Stimulated activated CD4-positive, alpha-beta T cell treated with anti-CD3 and anti-CD28 coated beads, TNF-alpha, amount 100 ng/mL, for 48 hours (primary cell): ENCODE data around the gene APCDD1L.

ENCODE experiments used
- DNase-seq, 3 donors: peaks; one replicate each; pipeline ENCODE4 v3.0.0-alpha.2; 2020; ENCODE audit warnings: low read depth in 3 of 3

APCDD1L gene

DNA sequence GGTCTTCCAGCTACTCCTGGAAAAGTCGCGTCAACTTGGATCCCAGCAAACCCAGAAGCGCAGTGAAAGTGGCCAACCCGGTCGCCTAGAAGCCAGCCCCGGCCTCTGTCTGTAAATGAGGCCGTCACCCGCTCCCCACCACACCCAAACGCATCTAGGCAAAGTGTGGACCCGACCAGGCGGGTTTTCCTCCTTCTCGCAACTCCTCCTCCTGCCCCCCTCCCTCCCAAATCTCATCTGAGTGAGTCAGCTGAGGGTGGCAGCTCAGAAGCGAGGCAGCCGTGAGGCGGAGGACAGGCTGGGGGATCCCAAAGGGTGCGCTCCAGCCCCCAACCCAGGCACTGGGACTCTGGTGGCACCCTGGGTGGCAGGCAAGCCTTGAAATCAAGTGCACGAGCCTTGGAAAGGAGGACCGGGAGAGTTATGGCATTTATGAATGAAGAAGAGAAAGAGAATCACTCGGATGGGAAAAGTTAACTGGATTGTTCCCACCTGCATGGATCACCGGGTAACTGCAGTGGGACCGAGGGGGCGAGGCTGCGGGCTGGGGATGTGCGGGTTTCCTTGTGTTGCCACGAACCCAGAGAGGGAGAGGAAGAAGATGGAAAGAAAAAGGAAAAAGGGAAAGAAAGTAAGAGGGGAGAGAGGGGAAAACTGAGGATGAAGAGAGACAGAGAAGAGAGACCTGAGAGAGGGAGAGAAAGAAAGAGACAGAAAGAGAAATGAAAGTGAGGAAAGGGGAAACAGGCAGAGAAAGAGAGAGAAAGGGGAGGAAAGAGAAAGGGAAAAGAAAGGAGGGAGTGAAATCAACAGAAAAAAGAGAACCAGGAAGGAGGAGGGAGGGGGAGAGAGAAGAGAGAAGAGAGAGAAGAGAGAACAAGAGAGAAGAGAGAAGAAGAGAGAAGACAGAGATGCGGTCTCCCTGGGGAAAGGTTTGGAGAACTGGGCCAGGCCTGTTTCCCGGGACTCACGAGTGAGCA is at the start of gene APCDD1L:
APCDD1L (minus strand) TSS at position 167 of the 980 bp plus-strand sequence. CDS start 692 bp downstream, outside the sequence.
- no peak for DNase-seq

DNA sequence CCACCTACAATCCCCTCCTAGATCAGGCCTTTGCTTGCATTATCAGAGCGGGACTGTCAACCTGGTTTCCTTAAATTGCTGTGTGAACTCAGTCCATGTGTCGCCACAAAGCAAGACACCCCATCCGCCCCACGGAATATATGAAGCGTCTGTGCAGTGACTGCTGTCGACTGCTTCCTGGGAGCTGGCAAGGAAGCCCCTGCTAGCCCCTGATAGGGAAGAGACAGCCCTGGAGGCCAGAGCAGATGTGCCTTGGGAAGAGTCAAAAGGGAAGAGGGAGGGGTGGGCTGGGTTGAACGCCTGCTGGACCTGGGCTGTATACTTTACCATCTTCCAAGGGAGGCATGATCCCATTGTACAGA is 44.1 kb upstream of the APCDD1L start:
- no peak for DNase-seq

DNA sequence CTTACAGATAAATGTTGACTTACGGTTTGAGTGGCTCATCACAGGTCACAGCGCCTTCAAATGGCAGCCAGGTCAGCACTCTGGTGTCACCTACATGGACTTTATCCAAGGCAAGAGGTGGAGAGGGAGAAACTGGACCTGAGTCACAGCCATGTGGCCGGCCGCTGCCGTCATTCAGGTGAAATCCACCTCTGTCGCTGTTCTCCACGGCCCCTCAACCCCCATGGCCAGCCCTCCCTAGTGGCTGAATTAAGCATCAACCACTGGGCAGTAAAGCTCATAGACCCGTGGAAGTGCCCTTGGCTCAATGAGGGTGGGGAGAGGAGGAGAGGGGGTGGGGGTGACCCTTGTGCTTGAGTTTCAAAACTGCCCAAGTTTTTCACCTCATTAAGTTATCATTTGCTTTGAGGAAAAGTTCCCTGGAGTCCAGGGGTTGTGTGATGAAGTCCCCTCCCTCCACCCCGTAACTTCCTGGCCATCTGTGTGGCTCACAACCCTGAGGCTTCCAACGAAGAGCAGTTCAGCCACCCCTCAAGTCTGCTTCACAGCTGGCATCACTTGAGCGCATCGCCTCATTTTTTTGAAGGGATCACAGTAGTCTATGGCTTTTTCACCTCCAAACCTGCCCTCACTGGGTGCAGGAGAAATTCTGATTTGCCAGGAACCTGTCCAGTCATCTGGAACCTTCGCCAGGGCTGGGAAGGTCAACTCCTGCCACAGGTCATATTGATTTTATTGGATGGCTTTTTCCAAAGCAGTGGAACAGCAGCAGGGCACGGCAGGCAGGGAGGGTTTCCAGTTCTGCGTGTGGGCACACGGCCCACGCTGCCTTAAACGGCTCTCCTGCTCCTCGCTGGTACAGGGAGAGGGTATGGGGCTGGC is 43.5 kb upstream of the APCDD1L start:
- DNase-seq, result no peak

- no peak for DNase-seq
Observed at GRCh38 chr20:58557733-58558342, 42.6 kb upstream of the APCDD1L start.

DNA sequence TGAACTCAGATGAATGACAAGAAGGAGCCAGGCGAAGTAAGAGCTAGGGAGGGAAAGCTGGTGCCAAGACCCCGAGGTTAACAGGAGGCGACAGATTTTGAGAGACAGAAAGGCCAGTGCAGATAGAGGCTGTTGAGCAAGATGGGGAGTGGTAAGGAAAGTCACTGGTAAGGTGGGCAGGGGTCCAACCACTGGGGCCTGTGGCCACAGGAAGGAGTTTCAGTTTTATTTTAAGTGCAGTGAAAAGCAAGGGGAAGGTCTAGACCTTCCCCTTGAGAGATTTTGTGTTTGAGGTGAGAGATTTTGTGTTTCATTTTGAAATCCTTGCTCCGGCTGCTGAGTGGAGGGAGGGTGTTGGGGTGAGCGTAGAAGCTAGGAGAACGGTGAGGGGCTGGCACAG is 41.8 kb upstream of the APCDD1L start:
- DNase-seq, result no peak

GRCh38 chr20:58555078-58555765 is 40.0 kb upstream of the APCDD1L start:
- DNase-seq, result no peak

- no peak for DNase-seq
Observed at GRCh38 chr20:58554541-58554940, 39.3 kb upstream of the APCDD1L start.

GRCh38 chr20:58553841-58554240 is 38.6 kb upstream of the APCDD1L start:
- DNase-seq, result no peak

DNA sequence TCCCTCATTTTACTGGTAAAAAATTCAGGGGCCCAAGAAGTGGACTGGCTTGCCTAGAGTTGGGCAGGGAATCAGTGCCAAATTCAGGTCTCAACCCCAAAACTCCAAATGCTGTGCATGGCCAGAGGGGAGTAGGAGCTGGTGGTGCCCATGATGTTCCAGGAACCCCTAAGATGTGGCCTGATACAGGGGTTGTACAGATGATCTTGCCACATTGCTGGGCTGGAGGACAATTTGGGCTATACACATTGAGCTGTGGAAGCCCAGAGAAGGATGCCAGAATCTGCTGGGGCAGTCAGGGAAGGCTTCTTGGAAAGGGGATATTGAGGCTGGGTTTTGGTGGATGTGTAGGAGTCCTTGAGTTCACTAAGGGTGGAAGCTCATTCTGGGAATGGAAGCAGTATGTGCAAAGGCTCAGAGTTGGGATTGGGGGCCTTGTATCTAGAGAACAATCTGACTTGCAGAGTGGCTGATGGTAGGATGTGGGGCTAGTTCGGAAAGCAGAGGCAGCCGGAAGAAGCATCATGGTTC is 38.0 kb upstream of the APCDD1L start:
- no peak for DNase-seq

- DNase-seq, result no peak
Observed at GRCh38 chr20:58552366-58552934, 37.3 kb upstream of the APCDD1L start.

- no peak for DNase-seq
Observed at GRCh38 chr20:58551631-58552030, 36.4 kb upstream of the APCDD1L start.

- no peak for DNase-seq
Observed at GRCh38 chr20:58550275-58551059, 35.3 kb upstream of the APCDD1L start.

DNA sequence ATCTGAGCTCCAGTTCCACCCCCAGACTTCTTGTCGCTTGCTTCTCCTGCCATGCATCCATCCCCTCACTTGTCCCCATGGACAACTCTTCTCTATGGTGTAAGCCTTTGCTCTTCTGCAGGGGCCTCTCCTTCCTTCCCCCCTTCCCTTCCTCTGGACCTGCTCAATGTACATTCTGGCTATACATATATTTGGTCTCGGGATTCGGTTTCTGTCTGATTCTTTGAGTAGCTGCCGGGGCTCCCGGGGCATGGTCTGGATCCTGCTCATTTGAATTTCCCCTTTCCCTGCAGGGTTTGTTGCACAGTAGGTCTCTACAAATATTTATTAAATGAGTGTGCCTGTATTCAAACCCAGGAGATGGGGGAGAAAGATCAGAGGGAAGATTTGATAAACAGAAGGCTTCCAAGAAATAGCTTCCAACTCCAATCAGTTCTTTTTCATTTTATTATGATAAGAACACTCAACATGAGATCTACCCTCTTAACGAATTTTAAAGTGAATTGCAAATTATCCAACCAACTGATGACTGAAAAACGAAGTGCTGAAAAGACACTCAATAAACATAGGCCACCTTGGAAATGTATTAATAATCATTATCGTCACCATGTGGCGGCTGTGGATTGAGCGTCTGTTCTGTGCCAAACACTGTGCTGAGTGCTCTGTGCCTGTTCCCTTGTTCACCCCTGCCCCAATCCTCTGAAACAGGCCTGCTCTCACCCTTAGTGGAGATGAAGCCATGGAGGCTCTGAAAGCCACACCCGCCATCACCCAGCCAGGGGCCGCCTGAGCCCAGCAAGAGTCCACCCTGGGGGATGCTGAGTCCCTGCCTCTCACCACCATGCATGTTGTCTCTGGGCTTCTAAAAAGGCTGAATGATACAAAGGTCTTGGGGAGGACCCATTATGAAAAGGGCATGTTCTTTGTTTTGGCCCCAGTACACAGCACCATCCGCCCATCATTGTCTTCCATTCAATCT is 34.3 kb upstream of the APCDD1L start:
- DNase-seq, result no peak

- no peak for DNase-seq
Observed at GRCh38 chr20:58547623-58548475, 32.6 kb upstream of the APCDD1L start.

DNA sequence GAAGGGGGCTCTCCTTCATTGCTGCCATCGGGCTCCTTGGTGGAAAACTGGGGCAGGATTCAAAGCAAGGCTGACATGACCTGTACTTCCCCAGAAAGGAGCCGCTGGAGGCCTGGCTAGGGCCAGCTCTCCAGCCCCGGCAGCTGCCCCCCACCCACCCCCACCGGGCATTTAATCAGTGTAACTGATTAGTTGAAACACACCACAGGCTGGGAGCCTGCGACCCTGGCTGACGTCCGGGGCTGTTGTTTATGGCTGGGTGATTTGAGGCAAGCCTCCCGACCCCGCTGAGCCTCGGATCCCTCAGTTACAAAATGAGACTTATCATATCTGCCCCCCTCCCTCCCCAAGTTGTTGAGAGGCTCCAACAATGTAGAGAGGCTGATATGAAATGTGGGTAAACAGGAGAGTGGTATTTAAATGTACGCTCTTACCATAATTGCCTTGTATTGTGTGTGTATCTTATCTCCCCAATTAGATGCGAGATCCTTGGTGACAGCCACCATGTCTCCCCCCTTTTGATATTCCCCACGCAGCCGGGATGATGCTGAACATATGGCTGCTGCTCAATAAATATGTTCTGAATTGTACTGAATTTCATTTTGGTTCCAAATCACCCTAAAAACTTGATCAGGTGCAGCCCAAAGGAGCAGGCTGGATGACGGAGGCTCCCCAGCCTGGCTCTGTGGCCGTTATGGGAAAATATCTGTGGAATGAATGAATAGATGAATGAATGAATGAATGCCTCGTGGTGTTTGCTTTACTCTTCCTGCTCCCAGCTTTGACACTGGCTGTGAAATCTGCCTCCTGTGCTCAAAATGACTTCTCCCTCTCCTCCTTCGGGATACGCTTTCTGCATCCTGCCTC is 31.8 kb upstream of the APCDD1L start:
- DNase-seq, result no peak

DNA sequence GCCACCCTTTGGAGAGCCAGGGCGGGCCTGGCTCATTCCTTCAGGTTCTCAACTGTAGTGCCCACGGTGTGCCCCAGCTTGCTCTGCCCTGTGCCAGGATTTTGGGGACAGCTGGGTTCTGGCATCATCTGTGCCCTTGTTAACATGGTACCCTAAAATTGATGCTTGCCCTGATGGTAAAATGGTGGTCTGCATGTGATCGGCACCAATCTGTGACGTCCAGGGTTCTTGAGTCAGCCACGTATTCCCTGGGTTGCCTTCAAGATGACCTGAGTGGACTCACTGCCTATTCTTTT is 31.2 kb upstream of the APCDD1L start:
- DNase-seq, result no peak
